Thymus (tissue), 11 donors: ENCODE measurements around the gene ATP4B. TPM values are rescaled to one million over a fixed set of nuclear protein-coding genes. Genes with fewer than 3 reads are reported as not detected.

Experiments
- DNase-seq, 9 donors: peaks; one replicate each; pipeline ENCODE4 v3.0.0-alpha.2; 2013; ENCODE audit warnings: low spot score in 9 of 9, low read depth in 6 of 9, missing footprints in 1 of 9
- H3K27ac ChIP-seq, 2 donors: one replicate each; pipeline ENCODE4 v1.5.1; 2013; ENCODE audit warnings: control low read depth in 1 of 2, low read depth in 1 of 2, low read length in 1 of 2, mild to moderate bottlenecking in 1 of 2, moderate library complexity in 1 of 2
- H3K27me3 ChIP-seq, 2 donors: one replicate each; pipeline ENCODE4 v1.5.1; 2013; ENCODE audit warnings: low read length in 1 of 2; ENCODE audit not compliant: control insufficient read depth in 2 of 2, insufficient read depth in 1 of 2
- H3K36me3 ChIP-seq, 2 donors: one replicate each; pipeline ENCODE4 v1.5.1; 2013; ENCODE audit warnings: low read length in 1 of 2, mild to moderate bottlenecking in 1 of 2, moderate library complexity in 1 of 2; ENCODE audit not compliant: control insufficient read depth in 2 of 2, insufficient read depth in 2 of 2
- H3K4me1 ChIP-seq, 2 donors: one replicate each; pipeline ENCODE4 v1.5.1; 2013; ENCODE audit warnings: low read length in 2 of 2; ENCODE audit not compliant: control insufficient read depth in 2 of 2, insufficient read depth in 2 of 2
- H3K4me3 ChIP-seq, 2 donors: one replicate each; pipeline ENCODE4 v1.5.1; 2013; ENCODE audit warnings: low read length in 2 of 2, control low read depth in 1 of 2, mild to moderate bottlenecking in 1 of 2
- H3K9me3 ChIP-seq, 2 donors: one replicate each; pipeline ENCODE4 v1.5.1; 2013; ENCODE audit warnings: low read length in 1 of 2, mild to moderate bottlenecking in 1 of 2; ENCODE audit not compliant: control insufficient read depth in 2 of 2, insufficient read depth in 1 of 2
- WGBS: extraction: QIAGEN DNeasy Blood & Tissue Kit; methylation state at CpG from one replicate; pipeline ENCODE4 v1.1.7; 2013; 5-methylcytosine and 5-hydroxymethylcytosine counted together
- polyA plus RNA-seq: library from polyadenylated mRNA; stranded (reverse); fragments of 200-250 nt; gene quantifications from one replicate; pipeline ENCODE4 v1.2.3, GENCODE V29; 2013
- total RNA-seq: library from RNA; stranded (reverse); fragments of 120-200 nt; gene quantifications from one replicate; pipeline ENCODE4 v1.2.4, GENCODE V29; 2013
- donor health status: healthy.

The ATP4B gene
- total and polyA plus RNA-seq, 2 donors = 0.34 to 0.38 TPM

DNA sequence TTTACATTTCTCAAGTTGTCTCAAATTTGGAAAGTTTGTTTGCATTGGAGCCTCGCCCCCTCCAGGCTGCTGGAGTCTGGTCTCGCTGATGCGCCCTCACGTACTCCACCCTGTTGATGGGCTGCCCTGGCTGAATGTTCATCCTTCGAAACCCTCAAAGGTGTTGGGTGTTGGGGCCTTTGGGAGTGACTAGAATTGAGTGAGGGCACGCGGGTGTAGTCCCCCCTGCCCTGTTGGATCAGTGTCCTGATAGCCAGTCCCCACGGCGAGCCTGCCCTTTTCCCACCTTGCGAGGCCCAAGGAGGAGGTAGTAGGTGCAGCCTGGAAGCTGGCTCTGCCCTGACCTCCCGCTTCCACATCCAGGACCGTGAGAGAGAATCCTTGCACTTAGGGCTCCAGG lies 58.6 kb downstream of the ATP4B start:
- no peak for DNase-seq
- no peaks in the 10 kb centered on the region for H3K4me1 ChIP-seq
- H3K9me3 ChIP-seq = peaks cover 0 to 29% of the 10 kb centered on the region in 2 donors
- peaks cover 37 to 53% of the 10 kb centered on the region in 2 donors for H3K36me3 ChIP-seq
- H3K4me3 ChIP-seq = no peak overlapping the region
- H3K27ac ChIP-seq = no peak overlapping the region
- H3K27me3 ChIP-seq = no peaks in the 10 kb centered on the region
- 99% methylated on average over 12 of the region's 12 CpGs for WGBS

Other genes starting within 250 kb of the ATP4B start
- gene ADPRHL1, start 204.7 kb downstream of the ATP4B start, total RNA-seq = 1.2 TPM
- gene ADPRHL1, start 204.7 kb downstream of the ATP4B start, polyA plus RNA-seq = 1.6 TPM
- gene DCUN1D2, start 167.5 kb downstream of the ATP4B start, total RNA-seq = 9.8 TPM
- 22.5 TPM for gene DCUN1D2, start 167.5 kb downstream of the ATP4B start, polyA plus RNA-seq
- 46.3 TPM for gene TFDP1, start 73.4 kb downstream of the ATP4B start, total RNA-seq
- gene TFDP1, start 73.4 kb downstream of the ATP4B start, polyA plus RNA-seq = 30.0 TPM
- 0.14 TPM for gene GRK1, start 9.0 kb upstream of the ATP4B start, total RNA-seq
- gene GRK1, start 9.0 kb upstream of the ATP4B start, polyA plus RNA-seq = 0.11 TPM
- gene TMEM255B, start 101.0 kb upstream of the ATP4B start, total RNA-seq = 0.61 TPM
- 7.2 TPM for gene TMEM255B, start 101.0 kb upstream of the ATP4B start, polyA plus RNA-seq
- 36.5 TPM for gene GAS6, start 205.9 kb upstream of the ATP4B start, total RNA-seq
- 89.4 TPM for gene GAS6, start 205.9 kb upstream of the ATP4B start, polyA plus RNA-seq